ENCODE measurements around the gene SGPP2.
"Not testable (repeated sequence)": the region's sequence is repeated elsewhere in the genome, so short reads cannot be mapped to it uniquely, and the experiment has no call there.

The SGPP2 gene

GRCh38 chr2:222424276-222424728, at the start of gene SGPP2:
SGPP2 (plus strand) TSS chr2:222424543; CDS start chr2:222424603, 60 bp downstream.
- DNase-seq: peak; percentile 38

GRCh38 chr2:222375798-222376197, 48.5 kb upstream of the SGPP2 start:
- no peak for DNase-seq

- DNase-seq: no peak
Measured at GRCh38 chr2:222380456-222380855, 43.9 kb upstream of the SGPP2 start.

GRCh38 chr2:222381566-222381965, 42.8 kb upstream of the SGPP2 start:
- DNase-seq: no peak

GRCh38 chr2:222383255-222383654, 41.1 kb upstream of the SGPP2 start:
- DNase-seq: no peak

- no peak for DNase-seq
Measured at GRCh38 chr2:222391743-222392285, 32.5 kb upstream of the SGPP2 start.

GRCh38 chr2:222393733-222394267, 30.5 kb upstream of the SGPP2 start:
- no peak for DNase-seq

GRCh38 chr2:222398446-222398885, 25.9 kb upstream of the SGPP2 start:
- DNase-seq: no peak

- no peak for DNase-seq
Measured at GRCh38 chr2:222399038-222399783, 25.1 kb upstream of the SGPP2 start.

- DNase-seq: no peak
Measured at GRCh38 chr2:222404151-222404905, 20.0 kb upstream of the SGPP2 start.

- DNase-seq: no peak
Measured at GRCh38 chr2:222408684-222409083, 15.7 kb upstream of the SGPP2 start.

GRCh38 chr2:222410534-222410933, 13.8 kb upstream of the SGPP2 start:
- DNase-seq: no peak

- not testable (repeated sequence) for DNase-seq
Measured at GRCh38 chr2:222412334-222412733, 12.0 kb upstream of the SGPP2 start.

- DNase-seq: no peak
Measured at GRCh38 chr2:222413295-222413911, 10.9 kb upstream of the SGPP2 start.

- no peak for DNase-seq
Measured at GRCh38 chr2:222418739-222419138, 5.6 kb upstream of the SGPP2 start.

- DNase-seq: no peak
Measured at GRCh38 chr2:222420508-222420907, 3.8 kb upstream of the SGPP2 start.

- no peak for DNase-seq
Measured at GRCh38 chr2:222421626-222422025, 2.7 kb upstream of the SGPP2 start.

- DNase-seq: no peak
Measured at GRCh38 chr2:222423186-222423585, 1.2 kb upstream of the SGPP2 start.

- DNase-seq: peak; percentile 72
Measured at GRCh38 chr2:222423632-222424275, 589 bp upstream of the SGPP2 start.

- peak; percentile 57 for DNase-seq
Measured at GRCh38 chr2:222424729-222425671, 657 bp downstream of the SGPP2 start.

- DNase-seq: peak; percentile 27
Measured at GRCh38 chr2:222427646-222428301, 3.4 kb downstream of the SGPP2 start.
